K562 (cell line): ENCODE measurements around the gene DMD. TPM values are rescaled to one million over a fixed set of nuclear protein-coding genes. Genes with fewer than 3 reads are reported as not detected.

Experiments
- ARID1B ChIP-seq: fragments of 450-650 bp; IDR thresholded peaks from 2 replicates; pipeline ENCODE4 v1.6.1; 2016; ENCODE audit warnings: antibody characterized with exemption, mild to moderate bottlenecking, inconsistent platforms
- HIVEP1 ChIP-seq: fragments of 250-450 bp; sonication (Bioruptor Pico); IDR thresholded peaks from 2 replicates; pipeline ENCODE4 v1.4.0; 2020; ENCODE audit warnings: mild to moderate bottlenecking
- JUNB ChIP-seq: fragments of 450-650 bp; formaldehyde crosslinking; conservative IDR thresholded peaks from 2 replicates; pipeline ENCODE4 v1.4.0; 2020; ENCODE audit warnings: mild to moderate bottlenecking
- MYBL2 ChIP-seq, 2 experiments: fragments of 450-650 bp in 1 of 2; sonication (generic) in 1 of 2; formaldehyde crosslinking in 1 of 2; IDR thresholded peaks; 2 replicates each; pipeline versions ENCODE4 v1.6.1 to v1.8.1; 2017 to 2022; ENCODE audit warnings: borderline replicate concordance in 1 of 2, inconsistent platforms in 1 of 2, low read depth in 1 of 2, mild to moderate bottlenecking in 1 of 2, missing genetic modification reagents in 1 of 2, moderate library complexity in 1 of 2
- NCOA4 ChIP-seq: fragments of 450-650 bp; IDR thresholded peaks from 2 replicates; pipeline ENCODE4 v1.6.1; 2018; ENCODE audit warnings: mild to moderate bottlenecking; ENCODE audit not compliant: partially characterized antibody
- RREB1 ChIP-seq: fragments of 250-450 bp; sonication (Bioruptor Pico); IDR thresholded peaks from 2 replicates; pipeline ENCODE4 v1.4.0; 2020
- SMAD3 ChIP-seq: fragments of 450-650 bp; formaldehyde crosslinking; conservative IDR thresholded peaks from 2 replicates; pipeline ENCODE4 v1.4.0; 2020; ENCODE audit warnings: mild to moderate bottlenecking
- TCFL5 ChIP-seq: fragments of 250-450 bp; sonication (Bioruptor Pico); conservative IDR thresholded peaks from 2 replicates; pipeline ENCODE4 v1.6.1; 2021; ENCODE audit warnings: mild to moderate bottlenecking, moderate library complexity, matching md5 sums
- polyA plus RNA-seq, 8 experiments: library from polyadenylated mRNA; depleted of rRNA in 4 of 8; stranded (reverse) in 5 of 8; unstranded in 3 of 8; fragments of >200 nt; fragmentation: Nextera tagmentation in 2 of 8; fragmentation: Illumina TruSeq in 1 of 8; extraction: Ambion mirVana in 2 of 8; extraction: Trizol in 1 of 8; gene quantifications; 2 replicates each; pipeline versions ENCODE4 v1.2.1 to v1.2.3, GENCODE V29; 2011 to 2014; ENCODE audit warnings: inconsistent platforms in 1 of 8, missing spikeins in 1 of 8
- total RNA-seq, 7 experiments: library from RNA; depleted of rRNA in 6 of 7; stranded (reverse); fragments of >200 nt in 6 of 7; fragmentation: Illumina TruSeq in 2 of 7; extraction: Trizol in 2 of 7; gene quantifications; 2 replicates each; pipeline versions ENCODE4 v1.2.1 to v1.2.3, GENCODE V29; 2011 to 2021; ENCODE audit warnings: low replicate concordance in 1 of 7

Gene DMD
- total and polyA plus RNA-seq, 9 of the 15 experiments (the other 6 are each of a cell fraction or from before 2014, with no cell fraction given), result 3.8 to 20.4 (median 11.4) TPM

- TF ChIP-seq RREB1 (CRISPR knock-in tag) (no peak), MYBL2 (IDR thresholded peaks at IDR 0.05; ENCODE audit: low read depth) (no peak), MYBL2 (CRISPR knock-in tag; IDR thresholded peaks at IDR 0.05; ENCODE audit: borderline replicate concordance) (no peak), JUNB (CRISPR knock-in tag) (no peak), SMAD3 (CRISPR knock-in tag) (no peak), ARID1B (no peak), HIVEP1 (CRISPR knock-in tag) (no peak), TCFL5 (no peak), NCOA4 (no peak)
- TF ChIP-seq, all 486 proteins: peak for 0
Observed at GRCh38 chrX:31889088-31889487, 1322.3 kb downstream of the DMD start (continued).
